Activated naive CD8-positive, alpha-beta T cell treated with anti-CD3 and anti-CD28 coated beads for 36 hours (primary cell): Measurements from ENCODE around the gene SPG7. TPM values are rescaled to one million over a fixed set of nuclear protein-coding genes. Genes with fewer than 3 reads are reported as not detected.

Experiments used
- total RNA-seq, 2 experiments: library from RNA; stranded (reverse); gene quantifications; one replicate each; pipeline ENCODE4 v1.2.3, GENCODE V29; 2021

SPG7 gene
- total RNA-seq, 2 experiments from 2014 or later, result 63.1 to 76.7 TPM

Other genes starting within 250 kb of the SPG7 start
- gene ANKRD11, start 17.8 kb upstream of the SPG7 start, total RNA-seq, result 100 to 1,000 TPM; 129 to 142 TPM
- gene RPL13, start 52.3 kb downstream of the SPG7 start, total RNA-seq, result 1,000 to 10,000 TPM; 2,814 to 2,845 TPM
- 1 to 10 TPM; 5.7 to 6.0 TPM for gene CPNE7, start 67.4 kb downstream of the SPG7 start, total RNA-seq
- under 1 TPM in 1 of 2 experiments, not detected in 1; 0.16 TPM for gene DPEP1, start 105.2 kb downstream of the SPG7 start, total RNA-seq
- 10 to 100 TPM; 70.7 to 73.9 TPM for gene CHMP1A, start 149.3 kb downstream of the SPG7 start, total RNA-seq
- 10 to 100 TPM in 1 of 2 experiments, 1 to 10 TPM in 1; 7.0 to 10.2 TPM for gene SPATA33, start 149.4 kb downstream of the SPG7 start, total RNA-seq
- gene CDK10, start 178.3 kb downstream of the SPG7 start, total RNA-seq, result 10 to 100 TPM; 72.9 to 77.0 TPM
- 1 to 10 TPM; 3.2 to 3.3 TPM for gene SPATA2L, start 193.3 kb downstream of the SPG7 start, total RNA-seq
- gene VPS9D1, start 212.5 kb downstream of the SPG7 start, total RNA-seq, result 1 to 10 TPM; 1.6 TPM
- gene ZNF276, start 213.1 kb downstream of the SPG7 start, total RNA-seq, result 10 to 100 TPM; 24.7 to 24.9 TPM